Ovary (tissue), 3 donors: ENCODE data around the gene TIAL1.

Experiments used
- EP300 ChIP-seq: sonication (generic); formaldehyde crosslinking; IDR thresholded peaks from one replicate; pipeline ENCODE4 v1.6.1; 2017; ENCODE audit warnings: antibody characterized with exemption
- POLR2A ChIP-seq: fragments of 450-650 bp; IDR thresholded peaks from one replicate; pipeline ENCODE4 v1.6.1; 2017; ENCODE audit warnings: antibody characterized with exemption, mild to moderate bottlenecking, moderate library complexity
- TF ChIP-seq, protein P1 (sequence below), 3 donors: fragments of 450-650 bp in 2 of 3; fragments of 200-600 bp in 1 of 3; IDR thresholded peaks; one replicate each; pipeline versions ENCODE4 v1.5.1 to v1.8.0; 2016 to 2022; ENCODE audit warnings: antibody characterized with exemption in 3 of 3, mild to moderate bottlenecking in 1 of 3
- donor health status: DM: no; HTN: no; CAD: no.

DNA sequence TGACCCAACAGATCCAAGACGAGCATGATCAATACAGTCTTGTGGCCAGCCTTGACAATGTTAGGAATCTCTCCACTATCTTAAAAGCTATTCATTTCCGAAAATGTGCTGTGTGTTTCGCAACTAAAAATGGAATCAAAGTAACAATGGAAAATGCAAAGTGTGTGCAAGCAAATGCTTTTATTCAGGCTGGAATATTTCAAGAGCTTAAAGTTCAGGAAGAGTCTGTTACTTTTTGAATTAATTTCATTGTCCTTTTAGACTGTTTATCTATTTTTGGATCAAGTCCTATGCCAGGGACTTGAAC, 24.3 kb upstream of the TIAL1 start:
- TF ChIP-seq, protein P1, sequence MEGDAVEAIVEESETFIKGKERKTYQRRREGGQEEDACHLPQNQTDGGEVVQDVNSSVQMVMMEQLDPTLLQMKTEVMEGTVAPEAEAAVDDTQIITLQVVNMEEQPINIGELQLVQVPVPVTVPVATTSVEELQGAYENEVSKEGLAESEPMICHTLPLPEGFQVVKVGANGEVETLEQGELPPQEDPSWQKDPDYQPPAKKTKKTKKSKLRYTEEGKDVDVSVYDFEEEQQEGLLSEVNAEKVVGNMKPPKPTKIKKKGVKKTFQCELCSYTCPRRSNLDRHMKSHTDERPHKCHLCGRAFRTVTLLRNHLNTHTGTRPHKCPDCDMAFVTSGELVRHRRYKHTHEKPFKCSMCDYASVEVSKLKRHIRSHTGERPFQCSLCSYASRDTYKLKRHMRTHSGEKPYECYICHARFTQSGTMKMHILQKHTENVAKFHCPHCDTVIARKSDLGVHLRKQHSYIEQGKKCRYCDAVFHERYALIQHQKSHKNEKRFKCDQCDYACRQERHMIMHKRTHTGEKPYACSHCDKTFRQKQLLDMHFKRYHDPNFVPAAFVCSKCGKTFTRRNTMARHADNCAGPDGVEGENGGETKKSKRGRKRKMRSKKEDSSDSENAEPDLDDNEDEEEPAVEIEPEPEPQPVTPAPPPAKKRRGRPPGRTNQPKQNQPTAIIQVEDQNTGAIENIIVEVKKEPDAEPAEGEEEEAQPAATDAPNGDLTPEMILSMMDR (IDR thresholded peaks at IDR 0.05), result no peak
- TF ChIP-seq POLR2A, result no peak
- no peak for TF ChIP-seq EP300
